ENCODE measurements around the gene PBX1.
A peak's percentile ranks its signal among the peaks of the same experiment; 100 is the strongest.

PBX1 gene

DNA sequence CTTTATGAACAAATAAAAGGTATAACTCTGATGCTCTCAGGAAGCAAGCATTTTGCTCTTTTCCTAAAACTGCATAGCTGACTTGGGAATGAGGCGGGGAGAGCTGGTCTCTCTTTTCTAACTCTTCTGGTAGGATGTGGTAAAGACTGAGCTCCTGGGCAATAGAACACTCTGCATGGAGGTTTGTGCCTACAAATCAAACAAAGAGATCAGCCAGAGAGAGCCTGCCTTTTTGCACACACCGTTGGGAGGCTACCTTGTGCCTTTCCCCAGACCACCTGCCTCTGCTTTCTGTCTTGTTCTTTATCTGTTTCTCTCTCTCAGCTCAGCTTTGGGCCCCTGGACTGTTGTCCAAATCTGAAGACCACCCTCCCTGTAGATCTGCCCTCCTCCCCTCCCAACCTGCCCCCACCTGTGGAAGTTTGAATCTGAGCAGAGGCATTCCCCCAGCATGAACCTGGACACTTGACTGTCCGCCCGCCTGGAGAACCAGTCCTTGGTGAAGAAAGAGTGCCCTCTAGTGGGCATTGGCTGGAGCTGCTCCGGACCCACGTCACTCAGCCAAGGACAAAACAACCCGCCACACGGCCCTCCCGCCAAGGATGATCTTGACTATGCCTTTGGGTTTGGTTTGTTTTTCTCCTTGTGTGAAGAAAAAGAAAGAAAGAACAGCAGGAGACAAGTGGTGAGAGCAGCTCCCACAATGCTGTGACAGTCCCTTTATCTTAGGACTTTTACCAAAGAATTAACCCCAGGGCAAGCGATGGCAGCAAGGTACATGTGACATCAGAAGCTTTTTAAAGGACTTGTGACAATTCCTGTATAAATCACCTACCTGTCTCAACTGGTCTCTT, 228.2 kb downstream of the PBX1 start:
- DNase-seq: peak; percentile 81

DNA sequence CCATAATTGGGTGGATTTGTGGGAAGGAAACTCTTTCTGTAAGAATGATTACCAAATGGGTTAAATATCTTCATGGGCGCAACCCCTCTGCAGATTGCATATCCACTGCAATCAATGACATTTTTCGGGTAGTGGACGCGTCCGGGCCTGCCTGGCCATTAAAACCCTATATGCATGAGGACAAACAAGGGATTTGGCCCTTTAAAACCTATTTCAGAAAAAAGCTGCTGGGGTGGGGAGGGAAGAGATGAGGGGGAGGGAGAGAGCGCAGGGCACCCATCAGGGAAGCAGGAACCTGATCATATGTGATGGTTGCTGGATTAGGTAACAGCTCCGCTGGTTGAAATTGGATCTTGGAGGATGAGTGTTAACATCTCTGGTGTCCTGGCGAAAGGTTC, 228.8 kb downstream of the PBX1 start:
- peak; percentile 31 for DNase-seq

DNA sequence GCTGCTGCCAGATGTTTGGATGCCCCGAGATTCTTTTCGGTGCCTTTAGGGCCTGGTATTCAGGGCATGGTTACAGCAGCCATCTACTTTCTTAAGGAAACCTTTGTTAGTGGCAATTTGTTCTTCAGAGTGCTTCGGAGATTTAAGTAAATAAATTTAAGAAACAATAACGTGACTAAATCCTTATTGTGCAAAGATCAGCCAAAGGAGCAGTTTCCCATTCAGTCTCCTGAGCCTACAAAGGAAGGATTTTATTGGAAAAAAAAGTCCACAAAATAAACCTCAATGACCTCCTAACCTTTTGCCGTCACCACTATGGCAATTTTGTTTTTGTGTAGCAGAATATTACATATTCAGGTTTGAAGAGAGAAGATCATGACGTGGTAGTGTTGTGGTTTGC, 231.1 kb downstream of the PBX1 start:
- no peak for DNase-seq

DNA sequence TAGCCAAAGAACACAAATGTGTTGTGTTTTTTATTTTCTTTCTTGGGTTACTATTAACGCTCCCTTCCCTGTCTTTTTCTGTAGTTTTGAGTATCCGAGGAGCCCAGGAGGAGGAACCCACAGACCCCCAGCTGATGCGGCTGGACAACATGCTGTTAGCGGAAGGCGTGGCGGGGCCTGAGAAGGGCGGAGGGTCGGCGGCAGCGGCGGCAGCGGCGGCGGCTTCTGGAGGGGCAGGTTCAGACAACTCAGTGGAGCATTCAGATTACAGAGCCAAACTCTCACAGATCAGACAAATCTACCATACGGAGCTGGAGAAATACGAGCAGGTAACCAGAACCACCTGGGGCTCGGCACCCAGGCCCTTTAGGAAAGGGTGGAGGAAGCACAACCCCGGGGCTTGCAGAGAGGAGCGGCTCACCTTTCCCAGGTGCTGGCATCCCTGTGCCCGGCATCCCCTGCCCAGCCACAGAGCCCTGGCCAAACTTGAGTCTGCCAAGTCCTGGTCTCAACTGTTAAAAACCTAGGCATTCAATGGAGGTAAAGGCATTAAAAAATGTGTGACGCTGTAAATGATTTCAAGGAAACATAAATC, 233.5 kb downstream of the PBX1 start:
- DNase-seq: no peak

DNA sequence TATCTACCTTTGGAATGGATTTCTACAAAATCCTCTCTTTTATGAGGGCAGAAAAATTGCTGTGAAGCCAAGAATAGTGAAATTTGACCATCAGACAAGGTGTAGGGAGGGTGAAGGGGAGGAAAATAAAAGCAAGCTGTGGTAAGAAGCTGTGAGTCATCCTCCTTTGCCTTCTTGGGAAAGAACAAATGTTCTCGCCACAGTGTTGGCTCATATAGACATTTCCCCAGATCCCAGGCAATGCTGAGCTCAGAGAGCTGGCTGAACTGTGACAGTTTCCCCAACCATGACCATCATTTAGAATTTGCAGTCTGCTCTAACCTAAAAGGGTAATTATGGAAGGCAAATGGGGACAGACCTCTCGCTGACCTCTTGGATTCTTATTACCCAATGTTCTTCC, 235.4 kb downstream of the PBX1 start:
- DNase-seq: no peak

DNA sequence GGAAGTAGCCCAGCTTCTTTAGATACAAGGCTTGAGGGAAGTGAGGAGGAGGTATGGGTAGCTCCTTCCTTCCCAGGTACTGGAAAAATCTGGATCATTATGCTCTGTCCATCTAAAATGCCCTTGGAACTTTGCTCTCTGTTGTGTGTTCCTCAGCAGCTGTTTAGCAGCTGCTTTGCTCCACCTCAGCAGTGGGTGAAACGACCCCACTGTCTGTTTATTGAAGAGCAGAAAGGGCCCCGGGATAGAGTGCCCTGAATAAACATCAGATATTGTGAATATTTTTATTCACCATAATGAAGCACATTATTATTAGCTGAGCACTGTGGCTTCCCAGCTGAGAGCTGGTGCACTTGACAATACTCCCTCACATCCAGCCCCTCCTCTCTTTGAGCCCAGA, 237.9 kb downstream of the PBX1 start:
- no peak for DNase-seq

DNA sequence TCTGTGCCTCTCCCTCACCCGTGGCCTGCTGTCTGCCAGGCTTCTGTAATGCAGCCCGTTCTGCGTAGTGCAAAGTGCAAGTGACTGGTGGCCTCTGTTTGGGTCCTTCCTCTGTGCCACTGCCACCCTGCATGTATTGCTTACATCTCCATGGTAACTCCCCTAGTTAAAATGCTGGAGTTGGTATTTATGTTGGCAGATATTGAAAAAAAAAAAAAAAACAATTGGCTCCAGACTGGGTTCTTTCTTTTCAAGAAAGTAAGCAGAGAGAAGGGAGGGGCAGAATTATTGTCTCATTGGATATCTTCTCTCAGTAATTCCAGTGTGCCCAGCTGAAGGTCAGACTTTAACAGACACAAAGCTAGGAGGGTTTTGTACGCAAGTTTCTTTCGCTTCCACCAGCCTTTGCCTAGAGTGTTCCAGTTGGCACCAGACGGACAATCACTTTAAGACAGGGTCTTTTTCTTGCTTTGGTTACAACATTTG, 242.3 kb downstream of the PBX1 start:
- no peak for DNase-seq

DNA sequence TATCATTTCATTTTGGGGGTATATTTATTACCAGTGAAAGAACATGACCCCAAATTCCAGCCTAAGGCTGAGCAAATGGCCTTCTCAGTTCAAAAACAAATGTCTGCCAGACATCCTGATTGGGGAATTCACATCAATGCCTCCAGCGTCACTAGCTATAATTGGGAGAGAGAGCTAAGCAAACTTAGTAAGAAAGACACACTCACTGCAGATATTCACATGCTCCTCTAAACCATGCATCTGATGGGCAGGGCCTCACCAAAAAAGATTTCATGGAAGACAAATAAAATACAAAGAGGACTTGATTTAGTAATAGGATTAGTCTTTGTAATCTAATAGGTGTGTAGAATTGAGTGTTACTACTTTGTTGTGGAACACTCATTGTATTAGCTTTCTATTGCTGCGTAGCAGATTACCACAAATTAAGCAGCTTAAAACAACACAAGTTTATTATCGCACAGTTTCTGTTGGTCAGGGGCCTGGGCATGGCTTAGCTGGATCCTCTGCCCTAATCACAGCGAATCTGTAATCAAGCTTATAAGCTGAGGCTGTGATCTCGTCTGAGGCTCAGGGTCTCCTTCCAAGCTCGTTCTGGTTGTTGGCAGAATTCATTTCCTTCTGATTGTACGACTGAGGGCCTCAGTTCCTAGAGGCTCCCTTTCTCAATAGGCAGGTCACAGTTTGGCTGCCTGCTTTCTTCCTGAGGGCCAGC, 243.0 kb downstream of the PBX1 start:
- DNase-seq: no peak

DNA sequence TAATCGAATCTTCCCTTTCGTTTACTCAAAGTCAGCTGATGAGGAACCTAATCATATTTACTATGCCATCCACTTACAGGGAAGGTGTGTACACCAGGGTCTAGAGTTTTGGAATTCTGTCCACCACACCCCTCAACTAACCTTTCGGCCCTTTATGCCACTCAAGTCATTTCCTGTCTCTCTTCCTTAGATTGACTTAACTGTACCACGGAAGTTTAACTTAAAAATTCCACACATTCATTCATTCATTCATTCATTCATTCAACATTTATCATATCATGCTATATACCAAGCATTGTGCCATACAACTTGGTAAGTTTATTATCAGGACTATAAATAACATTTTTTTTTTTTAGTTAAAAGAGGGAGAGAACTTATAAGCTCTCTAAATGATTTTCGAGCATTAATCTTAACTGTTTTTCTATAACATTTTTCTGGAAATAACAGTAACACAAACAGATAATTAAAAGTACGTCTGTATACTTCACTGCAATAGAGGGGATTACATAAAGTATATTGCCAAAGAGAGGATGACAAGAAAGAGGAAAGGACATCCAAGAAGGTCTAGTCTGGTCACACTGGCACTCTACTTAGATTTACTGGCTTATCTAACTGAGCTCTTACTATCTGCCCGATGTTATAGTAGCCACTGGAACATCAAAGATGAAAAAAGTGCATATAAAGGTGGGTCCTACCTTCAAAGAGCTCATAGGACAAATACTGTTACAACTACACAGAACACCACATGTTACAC, 243.7 kb downstream of the PBX1 start:
- DNase-seq: no peak

DNA sequence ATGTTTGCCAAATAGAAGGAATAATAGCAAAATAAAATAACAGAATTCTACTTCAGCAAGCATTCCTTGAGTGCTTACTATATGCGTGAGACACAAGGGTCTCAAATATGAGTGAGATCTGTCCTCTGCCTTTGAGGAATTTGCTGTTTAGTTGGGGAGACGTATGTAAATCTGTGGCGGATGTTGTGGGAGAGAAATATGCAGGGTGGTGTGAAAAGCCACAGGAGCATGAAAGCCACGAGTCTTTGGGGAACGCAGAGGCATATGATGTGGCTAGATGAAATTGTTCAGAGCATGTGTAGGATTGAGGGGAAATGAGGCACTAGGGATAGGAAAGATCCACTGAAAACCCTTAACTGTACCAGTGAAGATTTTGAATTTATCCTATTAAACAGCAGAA, 244.4 kb downstream of the PBX1 start:
- DNase-seq: no peak

DNA sequence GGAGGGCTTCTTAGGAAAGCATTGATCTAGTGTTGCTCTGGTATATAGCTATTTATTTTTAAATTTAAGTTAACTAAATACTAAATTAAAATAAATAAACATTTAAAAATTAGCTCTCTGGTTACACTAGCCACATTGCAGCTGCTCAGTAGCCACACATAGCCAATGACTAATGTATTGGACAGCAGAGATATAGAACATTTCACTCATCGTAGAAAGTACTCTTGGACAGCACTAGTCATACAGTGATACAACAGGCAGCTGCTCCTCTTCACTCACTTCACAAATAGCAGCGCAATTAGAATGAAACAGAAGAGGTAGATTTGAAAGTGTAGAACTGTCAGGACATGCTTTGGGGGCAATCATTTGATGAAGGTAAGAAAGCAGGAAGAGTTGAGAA, 245.4 kb downstream of the PBX1 start:
- no peak for DNase-seq

DNA sequence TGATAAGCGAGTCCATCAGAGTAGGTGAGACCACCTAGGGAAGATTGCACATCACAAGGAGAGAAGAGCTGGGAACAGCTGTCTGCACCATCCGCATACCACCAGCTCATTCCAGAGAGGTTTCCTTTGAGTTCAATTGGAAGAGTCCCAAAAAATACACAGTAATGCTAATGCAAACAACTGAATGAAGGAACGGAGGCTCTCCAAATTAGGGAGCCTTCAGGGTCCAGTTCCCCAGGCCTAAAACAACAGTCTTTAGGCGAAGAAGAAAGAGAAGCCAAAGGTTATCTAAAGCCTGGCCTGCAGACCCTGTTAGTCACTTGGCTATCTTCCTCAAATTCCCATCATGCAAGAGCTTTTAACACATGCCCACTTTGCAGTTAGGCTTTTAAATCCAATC, 246.4 kb downstream of the PBX1 start:
- DNase-seq: no peak

DNA sequence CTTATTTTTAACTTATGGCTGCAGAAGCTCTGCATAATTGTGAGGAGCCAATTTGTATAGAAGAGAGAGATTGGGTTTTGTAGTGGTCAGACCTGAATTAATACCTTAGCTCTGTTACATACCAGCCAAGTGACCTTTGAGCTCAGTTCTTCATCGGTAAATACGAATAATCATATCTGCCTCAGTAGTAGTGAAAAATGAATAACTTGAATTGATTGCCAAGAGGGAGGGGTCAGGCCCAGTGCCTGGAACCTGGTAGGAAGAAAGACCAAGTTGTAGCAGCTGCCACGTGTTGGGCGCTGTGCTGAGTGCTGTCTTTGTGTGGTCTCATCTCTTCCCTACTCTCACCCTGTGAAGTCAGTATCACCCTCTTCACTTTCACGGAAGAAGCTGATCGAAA, 247.5 kb downstream of the PBX1 start:
- DNase-seq: no peak

DNA sequence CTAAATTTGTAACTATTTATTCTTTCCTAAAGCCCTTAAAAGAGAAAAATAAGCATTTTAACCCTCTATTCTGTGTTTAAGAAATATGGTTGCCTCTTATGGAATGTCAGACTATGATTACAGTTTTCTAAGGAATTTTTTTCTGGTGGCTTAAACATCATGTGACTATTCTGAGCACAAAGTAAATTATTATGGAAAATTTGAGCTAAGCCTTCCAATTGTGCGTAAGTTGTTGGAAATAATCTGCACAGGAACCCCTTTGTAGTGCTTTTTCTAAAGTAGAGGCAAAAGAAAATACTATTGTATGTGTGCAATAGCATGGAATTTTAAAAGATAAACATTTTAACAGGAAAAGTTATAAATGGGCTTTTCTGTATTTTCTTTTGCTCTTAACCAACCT, 254.8 kb downstream of the PBX1 start:
- no peak for DNase-seq

DNA sequence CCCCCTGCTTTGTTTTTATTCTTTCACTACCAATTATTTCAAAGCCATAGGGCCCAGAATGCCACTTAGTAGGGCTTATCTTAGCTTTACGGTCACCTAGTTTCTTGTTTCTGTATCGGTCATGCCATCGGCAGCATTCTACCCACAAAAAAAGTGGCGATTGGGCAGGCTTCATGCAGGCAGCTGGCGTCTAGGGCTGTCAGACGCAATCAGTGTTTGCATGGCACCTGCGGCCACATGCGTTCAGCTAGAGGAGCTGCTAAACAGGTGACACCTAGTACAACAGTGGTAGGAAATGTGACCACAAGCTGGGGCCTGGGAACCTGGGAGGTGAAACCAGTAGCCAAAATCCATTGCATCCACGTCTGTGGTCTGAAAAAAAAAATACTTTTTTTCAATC, 262.7 kb downstream of the PBX1 start:
- DNase-seq: no peak

DNA sequence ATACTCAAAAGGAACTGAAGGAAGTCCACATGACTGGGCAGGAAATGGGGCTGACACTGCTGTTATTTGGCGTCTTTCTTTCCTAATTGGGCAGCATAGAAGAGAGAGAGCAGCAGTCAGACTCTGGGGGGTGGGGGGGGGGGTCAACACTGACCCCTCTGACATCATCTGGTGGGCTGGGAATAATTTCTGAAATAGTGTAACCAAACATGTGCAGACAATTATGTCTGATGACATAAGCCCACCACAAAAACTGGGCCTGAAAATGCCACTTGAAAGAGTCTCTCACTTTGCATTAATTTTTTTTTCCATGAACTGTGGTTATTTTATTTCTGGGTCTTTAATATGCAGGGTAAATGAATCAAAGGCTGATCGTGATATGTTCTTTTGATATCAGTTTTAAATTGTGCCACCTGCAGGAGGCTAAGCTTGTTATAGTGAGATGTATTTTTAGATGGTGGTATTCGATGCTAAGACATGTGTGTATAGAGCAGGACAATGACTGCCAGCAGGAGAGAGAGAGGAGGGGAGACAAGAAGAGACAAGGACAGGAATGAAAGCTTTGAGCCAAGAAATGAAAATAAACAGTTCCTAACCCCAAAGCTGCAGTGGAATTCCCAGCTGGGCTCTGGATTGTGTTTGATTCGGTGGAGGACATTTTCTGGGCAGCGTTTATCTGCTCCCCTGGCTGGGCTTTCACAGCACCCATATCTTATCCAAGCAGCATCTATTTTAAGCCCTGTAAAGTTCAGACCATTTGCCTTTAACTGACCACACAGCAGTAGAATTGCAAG, 264.7 kb downstream of the PBX1 start:
- DNase-seq: no peak

DNA sequence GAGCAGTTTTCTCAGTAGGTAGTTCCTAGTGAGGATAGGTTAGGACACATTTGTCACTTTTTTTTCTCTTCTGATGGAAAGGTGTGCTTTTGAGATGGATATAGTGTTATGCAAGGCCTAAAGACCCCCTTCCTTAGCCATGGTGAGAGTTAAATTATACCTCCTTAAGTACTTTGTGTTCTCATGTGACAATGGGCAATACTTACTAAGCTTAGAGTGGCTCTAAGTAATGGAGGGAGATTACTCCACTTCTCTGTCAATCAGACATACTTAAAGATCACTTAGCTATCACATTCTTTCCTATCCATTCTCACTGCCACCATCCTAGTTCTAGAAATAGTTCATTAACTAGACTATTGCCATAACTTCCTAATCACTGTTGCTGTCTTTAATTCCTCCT, 265.6 kb downstream of the PBX1 start:
- DNase-seq: no peak

DNA sequence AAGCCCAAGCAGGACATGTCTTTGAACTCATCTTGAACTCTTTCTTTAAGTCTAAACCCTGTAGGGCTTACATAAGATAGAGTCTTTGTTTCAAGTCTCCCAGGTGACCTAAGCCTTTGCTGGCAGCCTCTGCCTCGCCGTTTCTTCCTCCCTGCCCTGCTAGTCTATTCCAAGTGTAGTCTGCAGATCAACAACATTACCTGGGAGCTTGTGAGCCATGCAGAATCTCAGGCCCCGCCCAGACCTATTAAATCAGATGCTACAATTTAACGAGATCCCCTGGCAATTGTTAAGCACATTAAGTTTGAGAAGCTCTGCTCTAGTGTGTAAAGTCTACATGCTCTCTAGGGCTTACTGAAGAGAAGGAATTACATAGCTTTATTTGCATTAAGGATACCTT, 271.6 kb downstream of the PBX1 start:
- DNase-seq: peak; percentile 77

DNA sequence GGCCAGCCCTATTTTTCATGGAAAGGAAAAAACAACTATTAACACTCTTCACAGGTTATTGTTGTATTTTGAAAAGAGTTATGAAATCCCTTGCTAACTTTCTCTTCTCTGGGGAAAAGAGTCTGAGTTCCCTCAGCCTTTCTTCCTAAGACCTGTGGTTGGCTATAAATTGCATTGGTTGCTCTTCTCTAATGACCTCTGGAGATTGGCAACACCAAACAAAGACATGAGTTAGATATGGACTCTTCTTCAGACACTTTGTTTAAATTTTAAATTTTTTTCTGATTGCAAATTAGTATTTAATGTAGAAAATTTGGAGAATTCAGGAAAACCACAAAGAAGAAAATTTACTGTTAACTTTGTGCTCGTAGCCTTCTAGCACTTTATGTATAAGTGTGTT, 275.7 kb downstream of the PBX1 start:
- no peak for DNase-seq

DNA sequence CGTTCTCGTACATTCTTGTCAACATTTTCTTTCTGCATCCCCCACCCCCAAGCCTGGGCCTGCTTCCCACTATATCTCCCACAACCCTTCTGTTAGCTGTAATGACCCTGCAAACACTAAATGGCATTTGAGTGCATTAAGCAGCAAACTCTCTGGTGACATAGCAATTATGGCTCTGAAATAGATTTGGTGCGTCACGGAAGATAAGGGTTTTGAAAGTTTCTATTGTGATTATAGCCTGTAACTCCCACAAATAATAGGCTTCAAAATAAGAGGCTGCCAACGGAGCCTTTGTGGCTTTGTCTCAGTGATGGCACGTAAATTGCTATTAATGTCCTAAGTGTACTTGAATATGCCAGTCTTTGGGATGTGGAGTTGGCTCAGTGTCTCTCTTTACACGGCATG, 277.6 kb downstream of the PBX1 start:
- peak; percentile 89 for DNase-seq

DNA sequence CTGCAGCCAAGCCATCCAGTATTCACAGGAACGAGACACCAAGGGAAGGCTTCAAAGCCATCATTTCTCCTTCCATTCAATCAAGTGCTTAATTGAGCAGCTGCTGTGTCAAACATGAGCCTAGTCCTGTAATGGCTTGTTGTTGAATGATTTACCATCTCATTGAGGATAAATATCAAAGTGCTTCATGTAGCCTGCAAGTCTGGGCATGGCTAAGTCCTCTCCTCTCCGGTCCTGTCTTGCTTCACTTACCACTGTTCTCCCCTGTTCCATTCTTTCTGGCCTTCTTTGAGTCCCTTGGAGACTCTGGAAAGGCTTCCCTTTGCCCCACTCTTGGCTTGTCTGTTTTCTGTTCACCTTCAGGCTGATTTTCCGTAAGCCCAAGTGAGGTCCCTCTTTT, 279.8 kb downstream of the PBX1 start:
- DNase-seq: peak; percentile 65

DNA sequence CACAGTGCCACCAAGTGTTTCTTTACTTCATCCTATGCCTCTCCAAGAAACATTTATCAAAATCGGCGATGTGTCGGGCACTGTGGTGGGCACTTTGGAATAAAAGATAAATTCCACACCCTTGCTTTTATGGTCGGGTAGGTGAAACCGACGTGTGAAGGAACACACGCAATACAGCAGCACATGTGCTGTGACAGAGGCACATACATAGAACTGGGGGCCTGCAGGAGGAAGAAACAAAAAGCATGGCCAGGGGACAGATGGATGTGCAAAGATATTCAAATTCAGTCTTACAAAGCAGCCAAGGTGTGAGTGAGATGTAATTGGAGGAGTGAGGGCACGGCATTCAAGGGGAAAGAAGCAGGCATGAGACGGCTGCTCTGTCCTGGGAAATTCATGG, 282.0 kb downstream of the PBX1 start:
- DNase-seq: no peak

All from NCI-H1436 (cell line).